Glomerular visceral epithelial cell (primary cell): Measurements from ENCODE around the gene FMN2.
A peak's percentile ranks its signal among the peaks of the same experiment; 100 is the strongest.
"Not testable (repeated sequence)": the region's sequence is repeated elsewhere in the genome, so short reads cannot be mapped to it uniquely, and the experiment has no call there.

Source experiments
- DNase-seq: peaks from one replicate; pipeline ENCODE4 v3.0.0-alpha.2; 2016; ENCODE audit errors: extremely low spot score

FMN2 gene

DNA sequence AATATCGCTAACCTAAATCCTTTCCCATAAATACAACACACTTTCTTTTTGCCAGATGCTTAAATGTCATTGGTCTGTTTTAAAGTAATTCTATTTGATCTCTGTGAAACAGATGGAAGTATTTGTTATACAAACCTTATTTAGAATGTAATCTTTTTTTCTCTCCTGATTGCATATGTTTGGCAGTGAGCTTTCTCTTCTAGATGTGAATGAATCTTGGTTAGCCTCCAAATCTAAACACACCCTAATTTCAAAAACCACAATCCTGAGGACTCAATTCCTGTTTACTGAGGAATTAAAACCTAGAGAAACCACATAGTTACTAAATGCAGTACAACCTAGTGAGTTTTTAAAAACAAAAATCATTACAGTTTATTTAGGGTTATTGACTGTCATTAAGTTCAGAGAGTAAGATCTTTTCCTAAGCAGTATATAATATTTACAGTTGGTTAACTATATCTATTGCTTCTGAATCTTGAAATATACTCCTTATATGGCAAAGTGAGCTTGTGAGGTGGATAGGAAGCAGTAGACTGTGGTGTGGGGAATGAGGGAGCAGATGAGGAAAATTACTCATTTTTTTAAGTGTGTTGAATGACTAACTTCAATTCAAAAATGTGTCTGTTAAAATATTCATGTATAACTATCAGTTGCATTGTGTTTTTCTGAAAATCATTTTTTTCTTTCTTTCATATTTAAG, 218.7 kb downstream of the FMN2 start:
- DNase-seq, result peak; percentile 15

DNA sequence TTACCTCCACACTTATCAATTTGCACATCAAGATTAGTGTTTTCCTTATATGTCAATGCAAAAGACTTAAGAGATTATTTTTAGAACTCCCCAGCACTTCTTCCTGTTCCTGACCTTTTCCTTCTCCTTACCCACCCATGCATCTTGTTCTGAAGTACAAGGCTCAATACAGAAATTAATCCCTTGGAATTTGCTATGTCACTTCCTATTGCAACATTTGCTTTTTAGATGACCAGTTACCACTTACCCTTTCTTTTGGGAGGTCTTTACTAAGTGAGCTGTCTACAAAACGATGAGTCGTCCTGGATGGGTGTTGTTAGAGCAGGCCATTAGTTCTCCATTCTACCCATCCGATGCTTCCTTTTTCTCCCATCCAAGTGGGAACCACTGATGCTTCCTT, 221.2 kb downstream of the FMN2 start:
- peak; percentile 39 for DNase-seq

DNA sequence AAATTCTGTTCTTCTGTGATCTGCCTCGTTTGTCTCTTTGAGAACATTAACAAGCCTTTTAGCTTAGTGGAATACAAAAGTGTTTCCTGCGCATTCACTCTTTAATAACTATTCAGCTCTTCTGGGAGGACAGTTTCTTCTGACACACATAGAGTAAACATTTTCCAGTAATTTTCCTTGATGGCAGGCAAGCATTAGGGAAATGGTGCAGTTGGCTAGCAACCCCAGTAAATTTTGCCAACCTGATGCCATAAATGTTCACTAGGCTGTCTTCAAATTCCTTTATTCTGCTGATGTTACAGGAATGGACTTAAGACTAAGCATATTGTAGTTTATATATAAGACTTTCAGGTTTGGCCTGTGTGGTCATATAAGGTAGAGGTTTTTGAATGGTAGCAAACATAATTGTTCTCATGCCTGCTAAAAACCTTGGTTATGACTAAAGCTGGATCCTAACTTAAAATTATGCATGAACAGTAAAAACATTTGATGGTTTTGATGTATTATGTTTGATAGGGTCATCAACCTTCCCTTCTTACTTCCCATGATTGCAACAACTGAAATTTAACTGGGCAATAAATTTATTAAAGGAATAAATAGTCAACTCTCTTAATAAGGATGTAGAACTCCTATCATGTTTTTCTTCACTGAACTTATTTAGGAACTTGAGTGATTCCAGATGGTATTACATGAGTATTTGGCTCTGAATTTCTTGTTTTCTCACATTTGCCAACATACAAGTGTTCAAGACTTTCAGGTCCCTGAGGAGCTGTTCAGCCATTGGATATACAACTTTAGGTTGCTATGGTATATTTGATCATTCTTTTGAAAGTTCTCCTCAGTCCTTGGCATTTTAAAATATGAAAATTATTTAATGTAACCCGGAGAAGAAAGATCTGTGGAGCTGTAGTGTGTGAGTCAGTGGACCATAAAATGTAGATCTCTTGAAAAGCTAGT, 223.4 kb downstream of the FMN2 start:
- no peak for DNase-seq

DNA sequence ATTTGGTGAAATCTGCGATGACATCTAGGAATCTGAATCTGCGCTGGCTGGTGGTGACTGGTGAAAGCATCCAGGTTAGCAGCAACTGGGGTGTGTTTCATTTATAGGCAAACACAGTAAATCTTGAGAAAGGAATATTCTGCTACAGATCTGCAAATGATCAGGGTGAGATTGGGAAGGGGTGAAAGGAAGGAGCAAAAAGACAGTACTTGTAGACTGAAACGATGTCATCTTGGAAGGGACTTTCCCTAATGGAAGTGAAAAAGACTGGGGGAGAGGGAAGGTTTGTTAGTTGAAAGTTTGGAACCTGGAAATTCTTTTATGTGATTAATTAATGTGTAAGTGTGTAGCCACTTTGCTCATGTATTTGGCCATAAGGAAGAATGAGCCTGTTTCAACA, 228.3 kb downstream of the FMN2 start:
- no peak for DNase-seq

DNA sequence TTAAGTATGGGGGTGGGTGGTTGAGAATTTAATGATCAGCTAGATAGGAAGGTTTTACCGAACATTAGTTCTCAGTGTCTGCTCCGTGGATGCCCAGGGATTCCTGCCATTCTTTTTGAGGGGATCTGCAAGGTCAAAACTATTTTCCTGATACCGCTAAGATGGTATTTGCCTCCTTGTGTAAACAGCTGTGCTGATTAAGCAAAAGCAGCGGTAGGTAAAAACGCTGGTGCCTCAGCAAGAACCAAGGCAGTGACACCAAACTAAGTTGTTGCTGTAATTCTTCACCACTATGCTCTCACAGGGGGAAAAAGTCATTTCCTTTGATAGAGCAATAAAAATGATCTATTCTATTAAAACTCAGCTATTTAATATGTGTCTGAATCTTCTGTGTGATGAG, 229.0 kb downstream of the FMN2 start:
- no peak for DNase-seq

DNA sequence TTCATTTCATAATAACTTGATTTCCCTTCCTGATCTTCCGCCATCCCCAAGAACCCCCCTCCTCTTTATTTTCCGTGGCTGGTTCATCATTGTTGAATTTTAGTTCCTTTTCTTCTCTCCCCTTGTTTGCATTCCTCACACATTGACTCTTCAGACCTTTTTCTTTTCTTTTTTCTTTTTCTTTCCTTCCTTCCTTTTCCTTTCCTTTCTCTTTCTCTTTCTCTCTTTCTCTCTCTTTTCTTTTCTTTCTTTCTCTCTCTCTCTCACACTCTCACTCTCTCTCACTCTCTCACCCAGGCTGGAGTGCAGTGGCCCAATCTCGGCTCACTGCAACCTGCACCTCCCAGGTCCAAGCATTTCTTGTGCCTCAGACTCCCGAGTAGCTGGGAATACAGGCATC, 231.3 kb downstream of the FMN2 start:
- no peak for DNase-seq

DNA sequence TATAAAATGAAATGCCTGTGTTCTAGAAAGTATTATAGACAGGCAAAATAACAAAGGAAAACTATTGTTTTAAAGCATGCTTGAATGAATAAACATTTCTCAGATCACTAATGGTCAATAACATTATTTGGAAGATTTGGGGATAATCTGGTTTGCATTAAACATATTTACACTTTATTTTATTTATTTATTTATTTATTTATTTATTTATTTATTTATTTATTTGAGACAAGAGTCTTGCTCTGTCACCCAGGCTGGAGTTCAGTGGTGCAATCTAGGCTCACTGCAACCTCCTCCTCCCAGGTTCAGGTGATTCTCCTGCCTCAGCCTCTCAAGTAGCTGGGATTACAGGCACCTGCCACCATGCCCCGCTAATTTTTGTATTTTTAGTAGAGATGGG, 236.7 kb downstream of the FMN2 start:
- DNase-seq, result not testable (repeated sequence)

DNA sequence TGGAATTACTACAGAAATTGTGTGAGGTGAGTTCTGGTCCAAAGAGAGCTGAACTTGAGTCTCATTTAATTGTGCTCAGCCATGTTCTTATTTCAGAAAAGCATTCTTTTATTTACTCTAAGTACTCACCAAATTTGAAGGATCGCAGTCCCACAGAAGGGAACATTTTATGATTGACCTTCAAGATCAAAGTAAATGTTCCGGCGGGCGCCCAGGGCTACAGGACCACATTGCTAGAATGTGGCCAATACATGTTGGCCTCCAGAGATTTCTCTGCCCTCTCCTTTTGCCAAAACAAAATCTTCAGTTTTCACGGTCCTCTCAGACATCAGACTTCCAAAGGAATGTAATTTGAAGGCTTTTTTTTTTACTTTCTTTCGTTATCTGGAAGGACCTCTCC, 237.8 kb downstream of the FMN2 start:
- no peak for DNase-seq

DNA sequence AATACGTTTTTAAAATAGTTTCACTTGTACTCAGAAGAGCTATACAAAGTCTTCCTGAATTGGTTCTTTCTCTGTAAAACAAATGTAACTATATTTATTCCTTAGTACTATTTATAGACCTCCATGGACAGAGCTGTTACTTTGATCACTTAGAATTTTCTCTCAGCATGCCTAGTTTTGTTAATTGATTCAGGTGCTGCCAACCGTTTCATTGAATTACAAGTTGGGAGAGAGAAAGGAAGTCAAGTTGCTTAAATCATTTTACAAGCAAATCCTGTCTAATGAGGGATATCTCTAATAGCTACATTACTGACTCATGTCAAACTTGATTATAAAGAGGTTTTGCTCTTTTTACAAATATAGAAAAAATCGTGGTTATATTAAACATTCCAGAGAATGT, 241.0 kb downstream of the FMN2 start:
- DNase-seq, result no peak

DNA sequence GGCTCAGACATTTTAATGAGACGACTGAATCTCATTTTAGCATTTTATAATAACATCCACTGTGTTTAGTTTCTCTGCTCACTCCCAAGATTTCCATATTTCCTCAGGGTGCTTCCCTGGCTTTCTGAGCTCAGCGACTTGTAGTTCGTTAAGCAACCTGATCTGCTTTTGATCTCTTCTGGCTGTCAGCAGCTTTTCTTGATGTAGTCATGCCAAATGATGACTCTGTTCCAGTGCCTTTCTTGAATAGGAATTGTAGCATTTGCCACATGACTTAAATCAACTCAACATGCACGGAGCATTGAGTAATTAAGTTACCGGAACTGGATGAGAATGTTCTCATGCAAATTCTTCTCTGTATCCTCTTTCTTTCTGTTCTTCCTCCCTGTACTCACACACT, 246.1 kb downstream of the FMN2 start:
- DNase-seq, result peak; percentile 23

DNA sequence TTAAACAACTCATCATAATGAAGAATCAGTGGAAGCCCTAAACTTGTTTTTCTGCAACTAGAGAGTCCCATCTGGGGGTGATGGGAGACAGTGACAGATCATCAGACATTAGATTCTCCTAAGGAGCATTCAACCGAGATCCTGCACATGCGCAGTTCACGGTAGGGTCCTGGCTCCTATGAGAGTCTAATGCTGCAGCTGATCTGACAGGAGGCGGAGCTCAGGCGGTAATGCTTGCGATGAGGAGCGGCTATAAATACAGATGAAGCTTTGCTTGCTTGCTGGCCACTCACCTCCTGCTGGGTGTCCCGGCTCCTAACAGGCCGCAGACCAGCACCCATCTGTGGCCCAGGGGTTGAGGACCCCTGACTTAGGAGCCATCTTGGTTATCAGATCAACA, 247.2 kb downstream of the FMN2 start:
- no peak for DNase-seq

DNA sequence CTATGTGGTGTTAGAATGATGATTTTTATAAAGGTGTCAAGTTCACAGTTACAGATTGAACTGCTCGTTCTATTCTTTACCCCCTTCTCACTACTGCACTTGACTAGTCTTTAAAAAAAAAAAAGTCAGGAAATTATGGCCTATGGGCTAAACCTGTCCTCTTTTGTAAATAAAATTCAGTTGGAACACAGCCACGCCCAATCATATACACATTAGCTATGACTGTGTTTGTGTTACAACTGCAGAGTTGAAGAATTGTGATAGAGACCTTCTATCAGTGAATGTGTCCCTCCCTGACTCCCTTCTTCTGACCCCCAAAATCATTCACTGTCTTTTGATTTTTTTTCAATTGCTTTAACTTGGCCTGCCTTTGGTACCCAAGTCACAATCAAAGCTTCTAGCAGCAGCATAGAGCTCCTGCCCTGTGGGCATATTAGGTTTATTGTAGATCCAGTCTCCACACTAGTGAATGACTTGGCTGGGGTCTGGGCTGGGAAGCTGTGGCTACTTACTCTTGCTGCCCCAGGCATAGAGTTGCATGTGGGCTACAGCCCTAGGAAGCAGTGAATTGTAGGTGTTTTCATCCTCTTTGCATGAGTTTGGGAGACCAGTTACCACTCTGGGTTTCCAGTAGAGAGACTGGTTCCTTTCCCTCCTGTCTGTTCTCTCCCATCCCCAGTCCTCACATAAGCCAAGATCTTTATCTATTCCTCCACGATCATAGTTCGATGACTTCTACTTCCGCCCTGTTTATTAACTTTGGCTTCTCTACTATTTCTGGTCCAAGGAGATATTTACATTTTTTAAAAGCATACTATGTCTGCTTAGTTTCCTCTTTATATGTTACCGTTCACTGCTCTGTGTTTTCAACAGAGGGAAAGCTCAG, 249.9 kb downstream of the FMN2 start:
- DNase-seq, result no peak

DNA sequence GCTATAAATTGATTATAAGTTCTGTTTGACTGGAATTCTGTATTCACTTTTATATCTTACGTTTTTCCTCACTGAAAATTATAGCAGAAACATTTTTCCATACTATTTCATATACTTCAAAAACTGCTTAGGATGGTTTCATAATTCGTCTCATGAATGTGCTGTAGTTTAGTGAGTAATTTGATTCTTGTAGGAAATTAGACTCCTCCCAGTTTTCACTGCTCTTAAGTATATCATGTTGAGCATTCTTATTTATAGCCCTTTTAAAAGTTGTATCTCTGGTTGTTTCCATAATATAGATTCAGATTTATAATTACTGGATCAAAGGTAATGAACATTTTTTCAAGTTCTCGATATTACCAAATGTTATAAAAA, 250.6 kb downstream of the FMN2 start:
- no peak for DNase-seq

DNA sequence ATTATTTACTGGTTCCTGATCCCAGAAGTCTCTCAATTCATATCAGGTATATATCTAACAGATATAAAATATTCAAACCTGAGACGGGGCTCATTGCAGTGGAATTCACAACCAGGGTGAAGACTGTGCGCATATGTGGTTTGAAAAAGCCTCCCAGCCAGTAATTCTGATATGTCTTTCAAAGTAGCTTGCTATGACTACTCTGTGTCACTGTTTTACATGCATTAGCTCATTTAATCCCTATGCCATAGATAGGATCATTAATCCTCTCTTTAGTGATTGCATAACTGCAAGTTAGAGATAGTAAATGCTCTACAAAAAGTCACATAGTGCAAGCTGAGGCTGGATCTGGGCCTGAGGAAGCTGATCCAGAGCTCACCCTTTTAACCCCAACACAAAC, 251.4 kb downstream of the FMN2 start:
- no peak for DNase-seq

DNA sequence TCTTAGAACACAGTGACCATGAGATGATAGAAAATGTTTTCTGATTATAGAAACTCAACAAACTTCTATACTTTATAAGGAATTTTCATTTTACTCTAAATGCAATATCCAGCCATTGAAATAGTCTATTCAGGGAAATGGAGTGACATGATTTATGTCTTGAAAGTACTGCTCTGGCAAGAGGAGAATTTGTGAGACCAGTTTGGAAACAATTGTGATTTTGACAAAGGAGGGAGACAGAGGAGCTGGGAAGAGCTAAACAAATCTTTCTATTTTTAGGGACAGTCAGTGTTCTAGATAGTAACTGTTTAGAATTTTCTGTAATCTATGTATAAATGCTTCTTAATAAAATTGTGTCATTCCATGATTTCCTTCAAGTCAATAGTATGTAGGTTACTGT, 252.3 kb downstream of the FMN2 start:
- DNase-seq, result no peak

DNA sequence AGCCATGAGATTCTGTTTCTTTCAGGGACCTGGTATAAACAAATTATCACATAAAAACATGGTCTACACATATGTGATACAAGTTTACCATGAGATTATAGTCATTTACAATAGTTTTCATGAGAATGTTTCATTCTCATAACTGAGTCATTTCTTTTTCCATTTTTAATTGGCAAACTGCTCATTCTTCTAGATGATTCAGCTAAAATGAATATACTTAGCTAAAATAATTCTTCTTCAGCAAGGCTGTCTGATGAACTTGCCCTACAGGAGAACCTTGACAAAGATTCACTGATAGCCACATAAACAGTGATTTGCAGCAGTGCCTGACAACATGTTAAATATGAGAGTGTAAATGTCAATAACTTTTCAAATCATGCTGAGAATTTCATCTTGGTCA, 253.2 kb downstream of the FMN2 start:
- no peak for DNase-seq

DNA sequence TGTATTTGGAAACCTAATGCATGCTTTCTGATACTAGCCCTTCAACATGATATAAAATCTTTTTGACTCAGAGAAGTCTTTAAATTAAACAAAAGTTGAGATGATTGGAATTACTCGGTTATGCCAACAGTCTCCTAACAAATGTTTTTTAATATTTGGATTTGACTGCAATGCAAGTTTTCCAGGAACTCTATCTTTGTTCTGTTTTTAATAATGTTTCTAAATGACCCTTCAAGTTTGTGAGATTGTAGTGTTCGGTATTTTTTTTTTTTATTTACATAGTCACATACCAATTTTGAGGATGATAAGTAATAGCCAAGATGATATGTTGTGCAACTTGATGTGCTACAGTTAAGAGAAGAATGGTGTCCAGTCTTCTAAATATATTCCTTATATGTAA, 258.0 kb downstream of the FMN2 start:
- no peak for DNase-seq

DNA sequence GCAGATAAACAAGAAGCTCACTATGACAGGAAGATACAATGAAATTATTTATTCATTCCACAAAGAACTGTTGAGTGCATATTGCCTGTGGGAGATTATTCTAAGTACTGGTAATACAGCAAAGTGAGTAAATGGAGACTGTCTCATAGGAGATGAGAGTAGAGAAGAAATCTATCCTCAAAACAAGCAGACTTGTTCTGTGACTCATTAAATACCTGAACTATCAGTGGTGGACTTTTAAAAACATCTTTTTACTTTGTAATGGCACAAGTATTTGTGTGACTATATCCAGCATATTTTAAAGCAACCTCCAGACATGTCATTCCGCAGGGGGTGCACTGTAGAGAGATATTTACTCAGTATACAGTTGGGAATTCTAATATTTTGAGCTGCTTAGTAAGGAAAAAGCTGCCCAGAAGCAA, 259.2 kb downstream of the FMN2 start:
- peak; percentile 39 for DNase-seq

DNA sequence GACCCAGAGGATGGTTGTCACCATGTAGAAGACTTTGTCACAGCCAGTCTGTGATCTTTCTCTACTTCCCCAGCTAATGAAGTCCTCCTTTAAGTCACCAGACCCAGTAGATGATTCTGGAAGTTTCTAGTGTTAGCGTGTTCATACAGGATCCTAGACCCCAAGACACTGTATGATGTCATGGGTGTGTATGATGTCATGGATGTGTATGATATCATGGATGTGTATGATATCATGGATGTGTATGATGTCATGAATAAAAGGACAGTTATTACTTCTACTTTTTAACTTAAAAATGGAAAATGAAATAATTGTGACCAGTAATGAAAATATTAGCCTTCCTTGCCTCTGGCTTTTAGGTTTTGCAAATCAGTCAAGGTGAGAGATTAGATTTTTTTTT, 260.0 kb downstream of the FMN2 start:
- DNase-seq, result no peak

DNA sequence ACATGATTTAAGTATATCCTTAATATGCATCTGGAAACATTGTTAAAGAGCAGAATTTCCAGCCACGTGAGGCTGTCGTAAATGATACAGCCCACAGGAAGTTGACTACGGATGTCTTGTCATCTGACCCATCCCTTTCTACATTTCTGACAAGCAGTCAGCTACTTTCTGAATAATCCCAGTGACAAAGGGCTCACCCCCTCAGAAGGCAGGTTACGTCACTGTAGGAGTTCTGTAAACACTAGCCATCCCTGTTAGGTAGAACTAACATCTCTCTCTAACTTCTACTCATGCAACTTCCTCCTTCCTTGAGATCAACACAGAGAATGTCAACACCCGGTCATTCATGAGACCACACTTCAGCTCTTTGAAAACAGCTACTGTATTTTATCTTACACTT, 261.1 kb downstream of the FMN2 start:
- peak; percentile 5 for DNase-seq

DNA sequence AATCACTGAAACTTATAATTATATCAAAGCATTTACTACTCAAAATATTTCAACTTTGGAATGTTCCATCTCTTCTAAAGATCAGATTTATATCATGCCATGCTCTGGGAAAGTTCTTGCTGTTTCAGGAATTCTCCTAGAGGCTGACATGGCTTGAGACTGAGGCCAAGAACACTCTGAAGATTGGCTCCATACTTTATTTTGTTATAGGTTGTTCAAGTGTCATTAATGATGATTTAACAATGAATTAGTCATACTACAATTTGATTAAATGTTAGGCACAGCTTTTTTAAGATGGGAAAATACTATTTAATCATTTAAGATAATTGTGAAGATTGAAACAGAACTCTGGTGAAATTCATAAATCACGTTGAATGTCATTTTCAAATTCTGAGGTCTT, 264.9 kb downstream of the FMN2 start:
- DNase-seq, result no peak

DNA sequence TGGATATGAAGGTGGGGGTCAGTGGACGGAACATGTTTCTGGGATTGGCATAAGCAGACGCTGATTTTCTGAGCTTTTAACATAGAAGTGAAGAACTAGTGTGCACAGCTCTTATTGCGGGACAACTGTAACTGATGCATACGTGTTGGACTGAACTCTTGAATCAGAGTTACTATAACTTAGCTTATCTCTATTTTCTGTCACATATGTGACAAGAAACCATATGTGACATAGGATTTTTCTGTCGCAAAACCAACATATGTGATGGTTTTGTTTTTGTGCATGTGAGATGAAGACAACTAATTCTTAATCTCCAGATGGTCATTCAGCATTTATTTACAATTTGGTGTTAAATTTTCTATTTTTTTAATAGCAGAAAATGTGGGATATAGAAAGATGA, 270.4 kb downstream of the FMN2 start:
- DNase-seq, result no peak
